GM13976 (cell line): ENCODE results near the gene ACBD6.

Experiments used
- DNase-seq: peaks from one replicate; pipeline ENCODE4 v3.0.0; 2012; ENCODE audit warnings: low spot score
- in situ Hi-C: fragments of 300-500 bp; cut with MboI; formaldehyde crosslinking; loops from one replicate; pipeline ENCODE4 v1.12.0; 2022; ENCODE audit warnings: low sequenced_read_pairs, mixed read lengths, inconsistent platforms; ENCODE audit not compliant: unreplicated experiment
- TF ChIP-seq, protein P1 (sequence below): IDR thresholded peaks from 2 replicates; pipeline ENCODE4 v1.5.1; 2012; ENCODE audit warnings: borderline replicate concordance, mild to moderate bottlenecking; ENCODE audit not compliant: insufficient read depth; ENCODE audit errors: extremely low read depth, missing control alignments, control extremely low read depth

Gene ACBD6

DNA sequence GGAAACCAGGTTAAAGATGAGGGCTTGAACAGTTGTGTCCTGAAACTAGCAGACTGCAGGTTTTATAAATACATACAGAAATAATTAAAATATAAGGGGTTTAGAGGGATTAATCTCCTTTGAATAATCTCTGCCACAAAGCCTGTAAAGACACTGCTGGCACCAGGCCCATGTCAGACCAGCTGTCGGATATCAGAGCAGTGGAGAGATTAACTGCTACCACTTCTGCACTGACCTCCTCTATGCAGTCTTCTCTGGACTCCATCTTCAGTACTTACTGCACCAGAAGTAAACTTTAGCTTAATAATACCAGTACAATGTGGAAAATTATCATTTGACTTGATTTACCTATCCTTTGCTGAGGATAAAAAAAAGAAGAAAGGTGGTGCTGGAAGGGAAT lies 143.7 kb downstream of the ACBD6 start:
- no peak for DNase-seq
- TF ChIP-seq, protein P1, sequence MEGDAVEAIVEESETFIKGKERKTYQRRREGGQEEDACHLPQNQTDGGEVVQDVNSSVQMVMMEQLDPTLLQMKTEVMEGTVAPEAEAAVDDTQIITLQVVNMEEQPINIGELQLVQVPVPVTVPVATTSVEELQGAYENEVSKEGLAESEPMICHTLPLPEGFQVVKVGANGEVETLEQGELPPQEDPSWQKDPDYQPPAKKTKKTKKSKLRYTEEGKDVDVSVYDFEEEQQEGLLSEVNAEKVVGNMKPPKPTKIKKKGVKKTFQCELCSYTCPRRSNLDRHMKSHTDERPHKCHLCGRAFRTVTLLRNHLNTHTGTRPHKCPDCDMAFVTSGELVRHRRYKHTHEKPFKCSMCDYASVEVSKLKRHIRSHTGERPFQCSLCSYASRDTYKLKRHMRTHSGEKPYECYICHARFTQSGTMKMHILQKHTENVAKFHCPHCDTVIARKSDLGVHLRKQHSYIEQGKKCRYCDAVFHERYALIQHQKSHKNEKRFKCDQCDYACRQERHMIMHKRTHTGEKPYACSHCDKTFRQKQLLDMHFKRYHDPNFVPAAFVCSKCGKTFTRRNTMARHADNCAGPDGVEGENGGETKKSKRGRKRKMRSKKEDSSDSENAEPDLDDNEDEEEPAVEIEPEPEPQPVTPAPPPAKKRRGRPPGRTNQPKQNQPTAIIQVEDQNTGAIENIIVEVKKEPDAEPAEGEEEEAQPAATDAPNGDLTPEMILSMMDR, result no peak
- in situ Hi-C loops, result no loop called here

DNA sequence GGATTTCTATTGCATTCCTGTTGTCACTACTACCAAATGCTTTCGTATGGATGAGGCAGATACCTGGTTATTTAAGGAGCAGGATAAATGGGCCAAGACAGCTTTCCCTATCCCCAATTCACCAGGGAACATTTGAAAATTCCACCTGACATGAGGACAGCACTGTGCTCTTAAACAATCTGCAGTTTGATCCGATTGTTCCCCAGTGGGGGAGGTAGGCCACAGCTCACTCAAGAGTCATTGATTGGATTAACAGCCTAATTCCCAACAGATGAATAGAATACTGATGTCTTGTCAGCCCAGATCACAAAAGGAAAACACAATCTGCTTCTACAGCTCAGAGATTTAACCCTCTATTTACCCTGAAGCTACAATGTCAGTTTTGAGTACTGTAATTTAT lies 148.4 kb downstream of the ACBD6 start:
- DNase-seq, result no peak
- in situ Hi-C loops, result no loop called here
- TF ChIP-seq, protein P1, result no peak

DNA sequence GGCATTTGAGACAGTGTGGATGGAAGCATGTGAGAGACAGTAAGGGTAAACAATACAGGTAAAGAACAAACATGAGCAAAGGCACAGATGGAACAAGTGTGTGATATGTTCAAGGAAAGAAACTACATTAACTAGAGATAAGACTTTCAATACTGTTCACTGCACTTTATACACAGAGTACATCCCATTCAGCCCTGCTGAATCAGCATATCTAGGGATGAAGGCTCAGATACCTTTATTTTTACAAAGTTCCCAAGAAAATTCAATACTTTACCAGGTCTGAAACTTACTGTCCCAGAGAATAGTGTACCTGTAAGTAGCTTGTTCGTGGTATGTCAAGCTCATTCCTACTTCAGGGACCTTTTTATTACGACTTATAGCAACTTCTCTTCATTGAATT lies 149.8 kb downstream of the ACBD6 start:
- TF ChIP-seq, protein P1, result no peak
- in situ Hi-C loops, result no loop called here
- no peak for DNase-seq

DNA sequence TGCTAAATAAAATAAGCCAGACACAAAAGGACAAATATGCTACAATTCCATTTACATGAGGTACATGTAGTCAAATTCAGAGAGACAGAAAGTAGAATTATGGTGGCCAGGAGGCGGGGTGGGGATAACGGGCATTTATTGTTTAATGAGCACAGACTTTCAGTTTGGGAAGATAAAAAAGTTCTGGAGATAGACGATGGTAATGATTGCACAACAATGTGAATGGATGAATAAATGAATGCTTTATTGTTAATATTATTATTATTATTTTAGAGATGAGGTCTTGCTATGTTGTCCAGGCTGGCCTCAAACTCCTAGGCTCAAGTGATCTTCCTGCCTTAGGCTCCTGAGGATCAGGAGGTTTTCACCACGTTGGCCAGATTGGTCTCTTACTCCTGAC lies 150.4 kb downstream of the ACBD6 start:
- TF ChIP-seq, protein P1, result no peak
- no peak for DNase-seq
- in situ Hi-C loops, result no loop called here

DNA sequence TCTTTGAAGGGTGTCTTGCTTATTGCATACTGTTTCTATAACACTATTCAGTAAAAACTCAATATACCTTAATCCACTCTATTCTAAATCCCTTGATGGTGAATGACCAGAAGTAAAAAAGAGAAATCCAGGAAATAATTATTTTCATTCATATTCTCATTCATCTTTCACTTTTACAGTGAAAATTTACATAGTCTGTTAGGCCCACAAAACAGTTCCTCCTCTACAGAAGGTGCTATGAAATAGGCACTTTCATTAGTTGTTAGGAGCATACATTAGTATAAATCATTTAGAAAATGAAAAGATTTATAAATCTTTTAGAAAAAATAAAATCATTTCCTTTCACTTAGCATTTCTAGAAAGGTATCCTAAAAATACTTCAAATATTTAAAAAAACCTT lies 157.2 kb downstream of the ACBD6 start:
- in situ Hi-C loops, result no loop called here
- TF ChIP-seq, protein P1, result no peak
- DNase-seq, result no peak

DNA sequence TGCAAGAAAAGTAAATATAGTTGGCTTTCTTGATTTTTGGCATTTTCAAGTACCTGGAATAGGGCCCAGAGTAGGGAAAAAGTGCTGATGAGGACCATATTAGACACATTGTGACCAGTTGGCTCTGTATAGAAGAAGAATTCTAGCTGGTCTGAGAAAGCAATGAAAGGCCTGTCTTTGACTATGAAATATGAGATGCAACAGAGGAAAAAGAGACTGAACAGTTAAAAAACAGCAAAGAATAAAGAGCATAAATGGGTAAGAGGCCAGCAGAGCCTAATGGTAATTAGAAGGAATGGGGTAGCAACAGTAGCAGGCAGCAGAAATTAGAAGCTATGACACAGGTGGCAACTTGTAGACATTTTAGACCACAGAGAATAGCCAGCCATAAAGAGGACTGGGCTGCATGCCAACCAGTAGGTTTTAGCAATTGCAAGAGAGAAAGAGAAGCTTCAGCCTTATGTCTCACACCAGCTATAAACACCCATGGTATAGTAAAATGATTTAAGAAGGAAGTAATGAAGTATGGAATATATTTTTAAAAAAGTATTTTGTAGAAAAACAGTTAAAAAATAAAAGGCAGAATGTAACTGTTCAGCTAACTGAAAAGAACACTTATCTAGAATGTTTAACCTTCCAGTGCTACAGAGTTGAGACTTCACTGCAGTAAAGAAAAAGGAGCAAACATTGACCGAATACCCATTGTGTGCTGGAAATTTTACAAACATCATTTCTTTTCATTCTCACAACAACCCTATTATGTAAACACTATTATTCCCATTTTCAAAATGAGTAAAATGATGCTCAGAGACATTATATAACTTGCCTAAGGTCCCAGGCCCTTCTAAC lies 158.2 kb downstream of the ACBD6 start:
- DNase-seq, result no peak
- in situ Hi-C loops, result no loop called here

More for the DNA sequence above, 158.2 kb downstream of the ACBD6 start:
- TF ChIP-seq, protein P1, result no peak
